Fibroblast of skin of right quadriceps (primary cell): ENCODE measurements around the gene GET4.

Experiments
- DNase-seq: peaks from one replicate; pipeline ENCODE4 v3.0.0-alpha.2; 2013

The GET4 gene, protein sequence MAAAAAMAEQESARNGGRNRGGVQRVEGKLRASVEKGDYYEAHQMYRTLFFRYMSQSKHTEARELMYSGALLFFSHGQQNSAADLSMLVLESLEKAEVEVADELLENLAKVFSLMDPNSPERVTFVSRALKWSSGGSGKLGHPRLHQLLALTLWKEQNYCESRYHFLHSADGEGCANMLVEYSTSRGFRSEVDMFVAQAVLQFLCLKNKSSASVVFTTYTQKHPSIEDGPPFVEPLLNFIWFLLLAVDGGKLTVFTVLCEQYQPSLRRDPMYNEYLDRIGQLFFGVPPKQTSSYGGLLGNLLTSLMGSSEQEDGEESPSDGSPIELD

DNA sequence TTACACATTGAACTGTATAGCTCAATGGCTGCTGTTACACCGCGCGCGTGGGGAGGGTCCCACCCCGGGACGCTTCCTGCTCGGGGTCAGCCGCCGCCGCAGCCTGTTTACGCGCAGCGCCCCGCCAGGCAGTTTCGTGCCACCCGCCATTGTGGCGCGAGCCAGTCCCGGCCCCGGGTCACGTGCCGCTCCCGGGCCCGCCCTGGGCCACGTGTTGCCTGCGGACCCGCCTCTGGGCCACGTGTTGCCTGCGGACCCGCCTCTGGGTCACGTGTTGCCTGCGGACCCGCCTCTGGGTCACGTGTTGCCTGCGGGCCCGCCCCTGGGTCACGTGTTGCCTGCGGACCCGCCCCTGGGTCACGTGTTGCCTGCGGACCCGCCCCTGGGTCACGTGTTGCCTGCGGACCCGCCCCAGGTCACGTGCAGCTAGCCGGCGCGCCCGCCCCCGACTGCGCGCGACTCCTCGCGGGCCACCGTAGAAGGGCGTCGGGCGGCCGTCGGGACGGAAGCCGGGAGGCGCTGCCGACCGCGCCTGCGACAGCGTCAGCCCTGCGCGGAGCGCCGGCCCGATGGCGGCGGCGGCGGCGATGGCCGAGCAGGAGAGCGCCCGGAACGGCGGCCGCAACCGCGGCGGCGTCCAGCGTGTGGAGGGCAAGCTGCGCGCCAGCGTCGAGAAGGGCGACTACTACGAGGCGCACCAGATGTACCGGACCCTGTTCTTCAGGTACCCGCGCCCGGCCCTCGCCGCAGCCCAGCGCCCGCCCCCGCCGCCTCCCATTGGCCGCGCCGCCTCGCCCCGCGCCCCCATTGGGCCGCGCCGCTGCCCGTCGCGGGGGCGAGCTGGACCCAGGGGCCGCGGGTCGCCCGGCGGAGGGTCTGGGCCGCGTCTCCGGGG, at the start of gene GET4:
Gene GET4 (plus strand): TSS at position 478 of the 895 bp plus-strand sequence. CDS start 92 bp downstream, at position 570.
- DNase-seq: peak; percentile 97

DNA sequence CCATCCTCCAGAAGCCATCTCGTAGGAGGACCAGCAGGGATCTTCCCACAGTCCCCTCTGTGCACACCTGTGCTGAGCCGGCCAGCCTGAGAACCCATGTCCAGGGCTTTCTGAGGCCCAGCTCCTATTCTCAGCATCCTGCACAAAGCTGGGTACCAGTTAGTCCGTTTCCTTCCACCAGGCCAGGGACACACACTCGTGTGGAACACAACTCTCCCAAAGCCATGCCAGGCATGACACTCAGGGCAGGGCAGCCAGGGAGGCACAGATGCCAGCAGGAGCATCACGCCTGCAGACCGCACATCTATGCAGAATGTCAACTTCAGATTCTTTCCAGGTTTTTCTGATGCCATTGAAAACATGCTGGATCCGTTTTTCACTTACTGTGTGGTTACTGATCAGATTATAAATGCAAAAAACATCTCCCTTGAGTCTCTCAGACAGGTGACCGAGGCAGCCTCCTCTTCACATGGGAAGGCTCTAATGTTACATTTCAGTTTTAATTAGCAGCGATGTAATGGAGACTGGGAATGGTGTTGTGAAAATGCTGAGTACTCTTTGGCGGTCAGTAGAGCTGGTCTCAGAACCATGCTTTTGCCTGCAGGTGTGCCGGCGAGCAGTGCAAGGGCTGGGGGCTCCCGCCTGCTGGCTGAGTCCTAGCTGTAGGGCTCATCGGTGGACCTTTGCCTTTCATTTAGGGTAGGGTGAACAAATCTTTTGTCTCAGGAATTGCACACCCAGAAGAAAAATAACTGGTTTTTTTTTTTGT, 47.4 kb upstream of the GET4 start:
- DNase-seq: no peak

DNA sequence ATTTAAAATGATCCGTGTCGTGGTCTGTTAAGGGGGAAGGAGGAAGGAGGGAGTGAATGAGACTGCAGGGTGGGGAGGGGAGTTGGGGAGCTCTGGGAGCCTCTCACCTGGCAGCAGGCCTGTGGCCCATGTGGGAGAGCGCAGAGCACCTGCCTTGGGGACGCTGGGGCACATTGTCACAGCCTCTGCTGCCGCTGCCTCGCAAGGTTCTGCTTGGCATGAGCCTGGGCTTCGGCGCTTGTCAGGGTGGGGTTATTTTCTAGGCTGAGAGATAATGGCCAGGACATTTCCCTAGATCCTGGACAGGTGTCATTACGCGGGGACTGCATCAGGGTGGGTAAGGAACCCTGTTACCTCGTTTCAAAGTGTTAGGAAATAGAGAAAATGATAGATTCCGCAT, 46.3 kb upstream of the GET4 start:
- no peak for DNase-seq

DNA sequence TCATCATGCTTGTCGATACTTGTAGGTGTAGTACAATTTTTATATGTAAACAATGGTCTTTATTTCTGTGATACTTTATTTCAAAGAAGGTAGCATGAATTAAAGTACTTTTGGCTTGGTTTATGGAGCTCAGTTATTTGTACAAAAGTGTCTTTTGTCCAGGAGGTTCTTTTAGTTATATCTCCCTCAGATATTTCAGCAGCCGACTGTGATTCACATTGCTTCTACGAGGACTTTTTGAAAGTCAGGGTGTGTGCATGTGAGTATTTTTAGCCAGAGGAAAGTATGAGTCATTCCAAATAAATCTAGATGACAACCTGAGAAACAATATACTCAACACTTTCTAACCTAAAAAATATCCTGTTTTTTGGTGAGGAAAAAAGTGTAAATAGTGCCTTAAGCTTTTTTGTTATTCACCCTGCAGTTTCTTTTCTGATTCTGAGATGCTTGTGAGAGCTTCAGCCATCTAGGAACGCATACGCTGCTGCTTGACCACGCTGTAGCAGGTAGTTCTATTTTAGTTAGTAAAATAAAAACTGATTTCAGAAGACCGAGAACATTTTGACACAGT, 44.7 kb upstream of the GET4 start:
- peak; percentile 90 for DNase-seq

DNA sequence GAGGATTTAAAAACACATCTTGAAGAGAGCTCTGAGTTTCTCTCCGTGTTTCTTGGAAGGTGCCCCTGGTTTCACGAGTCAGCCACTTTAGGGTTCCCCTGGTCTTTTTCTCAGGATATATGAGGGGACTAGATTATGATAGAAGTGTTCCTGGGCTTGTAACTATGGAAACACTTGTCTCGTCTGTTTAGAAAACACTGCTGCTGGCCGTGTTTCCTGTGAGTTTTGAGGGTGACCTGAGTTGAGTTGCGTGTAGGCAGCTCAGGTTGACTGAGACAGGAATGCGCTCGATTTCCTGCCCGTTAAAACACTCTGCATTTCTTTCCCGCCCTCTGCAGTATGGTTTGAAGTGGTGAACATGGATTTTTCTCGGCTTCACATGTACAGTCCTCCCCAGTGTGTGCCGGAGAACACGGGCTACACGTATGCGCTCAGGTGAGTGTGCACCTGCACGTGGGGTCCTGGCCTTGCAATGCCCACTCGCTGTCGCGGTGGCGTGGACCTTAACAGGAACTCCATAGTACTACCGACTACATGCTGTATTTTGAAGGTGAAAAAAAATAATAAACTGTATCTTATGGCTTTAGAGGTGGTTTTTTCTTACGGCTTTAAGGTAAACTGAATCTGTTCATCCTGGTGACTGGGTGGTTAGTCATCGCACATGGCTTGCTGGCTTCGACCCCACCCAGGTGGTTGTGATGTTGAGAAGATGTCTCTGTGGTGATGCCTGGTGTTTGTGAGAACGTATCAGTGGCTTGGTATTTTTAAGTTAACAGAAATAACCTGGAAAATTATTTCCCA, 44.0 kb upstream of the GET4 start, which contains the start of gene SUN1:
Gene SUN1 (plus strand): TSS at position 310 of the 801 bp plus-strand sequence. CDS start 49 bp downstream, at position 359.
- DNase-seq: peak; percentile 66

DNA sequence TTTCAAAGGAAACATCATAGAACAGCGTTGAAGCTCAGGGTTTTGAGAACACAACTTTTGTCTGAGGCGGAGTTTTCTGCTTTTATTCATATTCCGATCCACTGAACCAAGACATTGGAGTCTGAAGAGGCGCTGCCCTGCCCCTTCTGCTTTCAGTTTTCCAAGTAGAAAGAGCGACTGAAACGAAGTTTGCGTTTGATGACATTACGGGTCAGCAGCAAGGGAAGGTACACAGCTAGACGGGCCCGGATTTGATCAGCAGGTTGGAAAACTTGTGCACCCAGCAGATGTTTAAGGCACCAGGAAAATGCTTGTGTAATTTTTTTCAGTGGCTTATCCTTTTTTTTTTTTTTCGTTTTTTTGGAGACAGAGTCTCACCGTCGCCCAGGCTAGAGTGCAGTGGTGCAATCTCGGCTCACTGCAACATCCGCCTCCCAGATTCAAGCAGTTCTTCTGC, 43.4 kb upstream of the GET4 start:
- no peak for DNase-seq

DNA sequence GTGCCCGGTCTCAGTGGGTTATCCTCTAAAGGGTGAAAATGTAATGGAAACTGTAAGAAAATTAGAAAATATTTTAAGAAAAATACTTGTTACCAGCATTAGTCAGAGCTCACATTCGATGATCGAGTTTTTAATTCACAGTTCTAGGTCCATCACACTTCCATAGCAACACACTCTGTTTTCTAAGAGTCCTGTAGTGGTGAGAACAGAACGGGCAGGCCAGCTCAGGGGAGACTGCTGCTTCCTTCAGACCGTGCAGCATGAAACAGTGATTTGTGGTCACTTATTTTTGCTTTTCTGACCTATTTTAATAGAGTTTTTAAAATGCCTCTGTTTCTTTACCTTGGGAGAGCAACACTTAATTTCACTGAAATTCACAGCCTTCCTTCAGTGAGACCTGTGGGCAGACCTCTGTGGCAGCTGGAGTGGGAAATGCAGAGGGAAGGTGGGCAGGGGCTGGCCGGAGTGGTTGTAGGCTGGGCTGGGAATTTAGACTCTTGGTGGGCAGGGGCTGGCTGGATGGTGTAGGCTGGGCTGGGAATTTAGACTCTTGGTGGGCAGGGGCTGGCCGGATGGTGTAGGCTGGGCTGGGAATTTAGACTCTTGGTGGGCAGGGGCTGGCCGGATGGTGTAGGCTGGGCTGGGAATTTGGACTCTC, 42.6 kb upstream of the GET4 start:
- DNase-seq: no peak

DNA sequence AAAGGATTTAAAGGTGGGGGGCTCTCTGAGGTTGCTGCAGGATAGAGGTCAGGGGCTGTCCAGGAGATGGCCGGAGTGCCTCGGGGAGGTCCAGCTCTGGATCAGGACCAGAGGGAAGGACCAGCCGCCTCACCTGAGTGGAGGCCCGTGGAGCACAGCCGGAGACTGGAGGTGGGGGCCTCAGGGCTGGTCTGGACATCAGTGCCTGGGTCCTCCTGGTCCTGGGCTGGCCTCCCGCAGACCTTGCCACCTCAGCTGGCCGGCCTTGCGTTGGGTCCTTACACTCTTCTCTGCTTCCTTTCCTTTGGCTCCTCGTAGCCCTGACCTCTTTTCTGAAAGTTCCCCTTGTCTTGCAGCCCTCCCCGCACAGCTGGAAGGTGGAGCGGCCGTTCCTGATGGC, 42.1 kb upstream of the GET4 start:
- no peak for DNase-seq

DNA sequence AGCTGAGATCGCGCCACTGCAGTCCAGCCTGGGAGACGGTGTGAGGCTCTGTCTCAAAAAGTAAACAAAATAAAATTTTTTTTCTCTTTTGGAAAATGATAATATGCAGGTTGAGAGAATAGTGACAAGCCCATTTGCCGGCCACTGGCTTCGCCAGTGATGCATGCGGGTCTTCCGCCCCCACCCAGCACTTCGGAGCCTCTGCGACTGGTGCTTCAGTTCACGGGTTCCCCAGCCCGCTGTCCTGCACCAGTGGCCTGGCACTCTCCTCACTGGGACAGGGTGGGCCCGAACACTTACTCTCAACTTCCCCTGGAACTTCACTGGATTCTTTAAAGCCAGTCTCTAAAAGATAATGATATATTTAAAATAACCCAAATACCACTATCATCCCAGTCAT, 41.3 kb upstream of the GET4 start:
- no peak for DNase-seq

DNA sequence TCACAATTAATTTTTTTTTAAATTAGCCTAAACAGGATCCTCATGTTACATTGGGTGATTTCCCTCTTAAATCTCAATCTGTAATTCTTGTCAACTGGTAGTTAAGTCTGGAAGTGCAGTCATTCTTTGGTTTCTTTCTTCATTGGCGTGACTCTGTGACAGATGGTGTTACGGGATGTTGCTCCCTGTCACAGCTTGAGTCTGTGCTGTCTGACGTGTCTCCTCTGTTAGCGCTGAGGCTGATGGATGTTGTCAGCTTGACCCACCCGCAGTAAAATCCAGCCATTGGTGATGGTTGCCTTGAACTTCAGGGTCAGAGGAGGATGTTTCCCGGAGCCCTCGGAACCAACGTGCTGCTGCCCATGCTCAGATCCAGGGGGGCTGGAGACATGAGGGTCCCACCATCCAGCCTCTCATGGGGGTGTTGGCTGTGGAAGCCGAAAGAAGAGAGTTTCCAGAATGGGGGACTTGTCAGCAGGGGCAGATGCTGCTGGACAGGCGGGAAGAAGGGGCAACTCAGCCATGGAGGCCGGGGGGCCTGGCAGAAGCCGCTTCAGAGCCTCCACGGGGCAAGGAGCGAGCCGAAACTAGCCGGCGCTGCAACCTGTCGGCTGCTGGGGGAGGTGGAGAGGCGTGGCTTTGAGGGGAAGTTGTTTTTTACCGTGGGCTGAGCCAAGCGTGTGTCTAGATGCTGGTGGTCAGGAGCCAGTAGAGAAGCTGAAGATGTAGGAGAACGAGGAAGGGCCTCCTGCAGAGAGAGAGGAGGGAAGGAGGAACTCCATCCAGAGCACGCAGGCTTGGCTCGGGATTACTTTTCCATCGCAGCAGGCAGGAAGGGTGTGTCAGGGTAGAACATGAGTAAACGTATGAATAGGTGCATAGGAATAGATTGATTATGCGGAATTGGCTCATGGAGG, 40.6 kb upstream of the GET4 start:
- DNase-seq: peak; percentile 17

DNA sequence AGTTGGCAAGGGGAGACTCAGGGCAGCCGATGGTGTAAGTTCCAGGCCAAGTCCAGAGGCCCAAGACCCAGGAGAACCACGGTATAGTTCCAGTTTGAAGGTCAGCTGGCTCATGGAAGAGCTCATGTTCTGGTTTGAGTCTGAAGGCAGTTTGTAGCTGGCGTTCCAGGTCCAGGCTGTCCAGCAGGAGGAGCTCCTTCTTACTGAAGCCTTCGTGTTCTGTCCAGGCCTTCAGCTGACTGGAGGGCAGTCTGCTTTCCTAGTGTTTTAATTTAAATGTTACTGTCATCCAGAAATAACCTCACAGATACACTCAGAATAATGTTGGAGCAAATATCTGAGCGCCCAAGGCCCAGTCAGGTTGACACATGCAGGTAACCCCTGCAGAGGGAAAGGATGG, 39.9 kb upstream of the GET4 start:
- DNase-seq: peak; percentile 27

DNA sequence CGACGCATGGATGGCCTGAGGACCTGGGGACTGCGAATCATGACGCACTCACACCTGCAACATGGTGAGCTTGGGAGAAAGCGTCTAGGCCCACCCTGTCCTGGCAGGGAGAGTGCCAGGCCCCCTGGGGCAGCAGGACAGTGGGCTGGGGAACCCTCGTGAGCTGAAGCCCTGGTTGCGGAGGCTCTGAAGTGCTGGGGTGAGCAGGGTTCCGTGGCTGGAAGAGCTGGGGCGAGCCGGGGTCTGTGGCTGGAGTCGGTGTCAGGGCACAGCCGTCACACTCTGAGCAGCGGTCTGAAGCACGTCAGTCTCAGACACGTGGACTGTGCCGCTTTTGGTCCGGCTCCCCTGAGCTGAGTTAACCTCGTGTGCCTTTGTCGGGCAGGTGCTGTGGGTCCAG, 39.4 kb upstream of the GET4 start:
- DNase-seq: no peak

DNA sequence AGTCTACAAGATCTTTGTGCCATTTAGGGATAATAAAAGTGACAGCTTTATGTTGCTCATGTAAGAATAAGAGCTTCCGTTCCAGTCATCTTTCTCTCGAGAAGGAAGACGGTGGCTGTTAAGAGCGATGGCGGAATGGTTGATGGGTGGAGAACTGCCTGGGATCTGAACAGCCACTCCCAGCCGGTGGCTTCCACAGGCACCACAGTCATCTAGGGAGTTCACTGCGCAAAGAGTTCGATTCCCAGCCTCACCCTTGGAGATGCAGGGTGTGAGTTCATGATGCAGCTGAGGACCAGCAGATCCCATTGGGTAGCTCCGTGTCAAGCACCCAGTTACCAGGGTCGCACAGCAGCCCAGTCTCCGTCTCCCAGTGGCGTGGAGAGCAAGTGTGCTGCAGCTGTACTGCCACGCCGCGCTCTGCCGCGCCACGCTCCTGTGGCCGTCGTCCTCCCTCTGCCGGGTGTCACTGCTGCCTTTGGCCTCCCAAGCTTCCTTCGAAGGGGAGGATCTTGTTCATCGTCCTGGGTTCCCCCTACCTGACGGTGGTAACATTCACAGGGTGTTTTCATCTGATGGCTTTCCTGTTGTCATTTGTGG, 36.3 kb upstream of the GET4 start:
- DNase-seq: no peak

DNA sequence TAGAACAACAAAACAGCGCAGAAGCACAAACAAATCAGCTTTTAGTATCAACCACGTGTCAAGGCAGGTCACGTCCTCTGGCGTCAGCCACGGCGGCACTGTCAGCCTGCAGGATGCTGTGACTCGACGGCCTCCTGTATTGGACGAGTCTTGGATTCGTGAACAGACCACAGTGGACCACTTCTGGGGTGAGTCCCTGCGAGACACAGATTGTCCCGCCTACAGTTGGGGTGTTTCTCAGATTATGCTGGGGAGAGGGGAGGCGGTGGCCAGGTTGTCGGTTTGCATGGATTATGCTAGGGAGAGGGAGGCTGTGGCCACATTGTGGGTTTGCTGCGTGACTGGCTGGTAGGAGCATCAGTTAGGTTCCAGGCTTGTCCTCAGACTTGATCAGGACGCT, 34.4 kb upstream of the GET4 start:
- DNase-seq: no peak

DNA sequence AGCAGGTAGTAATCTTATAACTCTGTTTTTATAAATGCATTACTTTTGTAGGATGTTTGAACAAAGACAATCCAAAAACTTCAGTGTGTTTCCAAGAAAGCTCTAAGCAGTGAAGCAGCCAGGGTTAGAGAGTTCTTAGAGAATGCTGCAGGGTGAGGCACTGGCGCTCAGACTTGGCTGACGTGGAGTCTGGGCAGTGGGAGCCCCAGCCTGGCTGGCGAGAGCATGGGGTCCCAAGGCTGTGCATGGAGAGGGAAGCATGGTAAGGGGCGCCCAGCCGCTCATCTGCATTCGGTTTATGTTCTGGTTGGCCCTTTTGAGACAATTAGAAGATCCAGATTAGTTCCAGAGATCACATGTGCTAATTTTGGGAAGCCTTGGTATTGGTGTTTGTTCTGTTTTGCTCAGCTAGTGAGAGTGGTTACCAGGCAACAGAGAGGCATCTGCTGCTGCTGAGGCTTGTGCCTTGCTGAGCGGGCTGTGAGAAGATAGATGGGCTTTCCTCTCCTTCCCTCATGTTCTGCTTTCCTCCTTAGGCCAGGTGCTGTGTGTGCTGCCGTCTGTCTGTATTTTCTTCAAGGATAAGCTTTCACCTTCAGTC, 33.8 kb upstream of the GET4 start:
- no peak for DNase-seq

DNA sequence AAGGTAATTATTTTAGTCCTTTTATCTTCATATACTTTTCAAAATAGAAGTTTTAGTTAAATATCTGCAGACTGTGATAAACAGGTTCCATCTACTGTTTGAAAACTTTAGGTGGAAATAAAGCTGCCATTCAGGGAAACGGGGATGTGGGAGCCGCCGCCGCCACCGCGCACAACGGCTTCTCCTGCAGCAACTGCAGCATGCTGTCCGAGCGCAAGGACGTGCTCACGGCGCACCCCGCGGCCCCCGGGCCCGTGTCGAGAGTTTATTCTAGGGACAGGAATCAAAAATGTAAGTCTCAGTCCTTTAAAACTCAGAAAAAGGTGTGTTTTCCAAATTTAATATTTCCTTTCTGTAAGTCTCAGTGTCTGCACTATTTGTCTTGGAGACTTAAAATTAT, 33.1 kb upstream of the GET4 start:
- no peak for DNase-seq

DNA sequence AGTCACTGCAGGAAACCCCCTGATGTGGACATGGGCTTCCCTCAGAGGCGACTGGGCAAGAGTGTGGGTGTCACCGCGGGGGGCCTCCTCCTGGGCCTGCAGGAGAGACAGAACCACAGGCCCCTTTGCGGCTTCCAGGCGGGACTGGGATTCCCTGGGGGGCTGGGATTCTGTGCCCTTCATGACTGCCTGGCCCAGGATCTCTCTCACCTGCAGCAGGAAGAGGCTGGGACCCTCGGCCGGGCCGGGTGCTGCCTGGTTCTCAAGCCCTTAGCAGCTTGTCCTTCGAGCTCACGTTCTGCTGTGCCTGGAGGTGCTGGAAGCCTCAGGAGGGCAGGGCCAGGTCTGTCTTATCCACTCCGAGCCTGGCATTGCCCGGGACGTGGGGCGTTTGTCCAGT, 32.3 kb upstream of the GET4 start:
- no peak for DNase-seq

DNA sequence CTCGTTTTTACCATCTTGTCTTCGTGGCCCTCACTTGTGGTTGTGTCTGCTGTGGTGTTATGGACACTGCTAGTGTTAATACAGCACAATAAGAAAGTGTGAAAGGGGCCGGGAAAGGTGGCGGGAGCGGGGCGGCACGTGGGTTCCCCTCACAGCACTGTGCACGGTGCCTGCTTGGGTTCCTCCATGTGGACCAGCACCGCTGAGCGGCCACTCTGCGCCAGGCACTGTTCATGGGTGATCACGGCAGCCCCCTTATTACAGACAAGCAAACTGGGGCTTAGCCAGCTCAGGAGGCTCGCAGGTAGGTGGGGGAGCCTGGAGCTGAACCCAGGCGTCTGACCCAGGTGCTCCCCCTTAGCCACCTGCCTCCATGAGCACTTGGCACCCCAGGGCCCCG, 31.8 kb upstream of the GET4 start:
- no peak for DNase-seq

DNA sequence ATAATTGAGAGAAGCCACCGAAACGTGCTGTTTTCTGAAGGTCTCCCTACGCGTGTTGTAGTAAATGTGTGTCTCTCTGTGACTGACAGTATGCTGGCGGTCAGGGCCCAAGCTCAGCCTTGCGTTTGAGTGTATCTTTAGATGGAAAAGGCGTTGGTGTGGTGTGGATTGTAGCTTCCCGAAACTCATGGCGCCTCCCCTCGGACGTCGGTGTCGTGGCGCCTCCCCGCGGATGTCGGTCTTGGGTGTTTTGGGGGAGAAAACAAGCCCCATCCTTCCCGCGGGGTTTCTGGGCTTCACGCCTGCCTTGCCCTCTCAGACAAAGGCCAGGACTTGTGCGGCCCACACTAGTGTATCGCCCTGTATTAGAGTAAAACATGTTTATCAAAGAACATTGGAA, 31.3 kb upstream of the GET4 start:
- no peak for DNase-seq
